Islet of Langerhans (tissue), 1 donor: ENCODE measurements around the gene MAP3K4.
"Not testable (repeated sequence)": the region's sequence is repeated elsewhere in the genome, so short reads cannot be mapped to it uniquely, and the experiment has no call there.

Source experiments
- FAIRE-seq: peaks from one replicate; lab custom pipeline; 2011; peaks lifted over from hg19 to GRCh38; lab: Jason Lieb, UNC

Gene MAP3K4

DNA sequence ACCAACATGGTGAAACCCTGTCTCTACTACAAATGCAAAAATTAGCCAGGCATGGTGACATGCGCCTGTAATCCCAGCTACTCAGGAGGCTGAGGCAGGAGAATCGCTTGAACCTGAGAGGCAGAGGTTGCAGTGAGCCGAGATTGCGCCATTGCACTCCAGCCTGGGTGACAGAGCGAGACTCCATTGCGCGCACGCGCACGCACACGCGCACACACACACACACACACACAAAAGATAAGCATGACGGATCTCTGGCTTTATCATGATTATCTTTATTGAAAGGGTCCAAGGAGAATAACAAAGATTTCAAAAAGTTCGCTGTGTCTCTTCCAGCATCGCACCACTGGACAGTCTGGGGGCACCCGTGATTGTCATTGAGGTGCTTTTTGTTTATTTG is 19.0 kb upstream of the MAP3K4 start:
- not testable (repeated sequence) for FAIRE-seq

DNA sequence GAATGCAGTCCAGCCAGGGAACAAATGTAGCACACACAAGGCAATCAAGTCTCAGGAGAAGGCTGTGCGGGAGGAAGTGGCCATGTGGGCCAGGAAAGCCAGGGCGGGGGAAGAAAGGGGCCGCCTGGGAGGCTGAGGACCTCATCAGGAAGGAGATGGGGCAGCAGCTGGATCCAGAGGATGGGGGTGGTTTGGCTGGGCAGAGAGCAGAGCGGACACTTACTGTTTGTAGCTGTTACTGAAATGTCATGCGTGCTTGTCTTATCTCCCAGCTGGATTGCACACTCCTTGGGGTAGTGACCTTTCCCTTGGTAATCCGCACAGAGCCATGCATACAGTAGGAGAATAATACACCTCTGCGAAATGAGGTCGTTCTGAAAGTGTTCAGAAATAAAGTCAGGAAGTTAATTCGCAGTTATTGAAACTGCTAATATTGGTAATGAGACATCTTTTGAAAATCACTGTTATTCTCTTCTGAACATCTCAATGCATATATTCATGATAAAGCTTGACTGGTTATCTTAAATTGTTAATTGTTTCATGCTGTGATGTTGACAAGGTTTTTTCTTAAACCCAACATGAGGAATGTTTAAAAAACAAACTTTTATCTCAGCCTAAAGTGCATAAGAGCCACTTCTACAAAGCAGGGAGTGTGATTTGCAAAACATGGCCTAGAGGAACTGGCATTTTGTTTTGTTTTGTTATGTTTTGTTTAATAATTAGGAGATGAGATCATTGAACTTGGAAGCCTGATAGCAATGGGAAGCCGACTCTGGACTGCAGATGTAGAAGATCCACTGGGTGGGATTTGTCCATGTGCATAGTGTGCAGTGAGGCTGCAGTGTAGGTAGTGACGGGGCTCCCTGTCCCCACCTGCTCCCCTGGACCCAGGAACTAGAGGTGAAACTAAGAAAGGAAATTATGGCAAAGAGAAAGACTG is 18.0 kb upstream of the MAP3K4 start:
- no peak for FAIRE-seq

DNA sequence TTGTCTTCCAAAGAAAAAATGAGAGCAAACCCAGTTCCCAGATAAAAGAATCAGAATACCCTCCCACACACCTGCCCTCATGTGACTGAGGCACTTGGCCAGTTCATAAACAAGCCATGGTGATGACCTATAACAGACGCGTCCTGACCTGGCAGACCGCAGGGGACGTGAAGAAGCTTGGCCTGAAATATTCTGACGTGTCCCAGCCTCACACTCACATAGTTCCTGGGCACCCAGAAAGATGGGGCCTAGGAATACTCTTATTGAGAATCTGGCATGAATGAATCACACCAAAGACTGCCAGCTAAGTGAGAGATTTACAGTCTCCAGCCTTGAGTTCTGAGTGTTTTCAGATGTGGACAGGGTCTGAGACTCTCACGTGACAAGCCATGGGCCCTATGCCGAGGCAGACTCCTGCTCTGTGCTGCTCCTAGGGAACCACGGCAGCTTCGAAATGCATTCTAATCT is 17.2 kb upstream of the MAP3K4 start:
- FAIRE-seq: no peak

DNA sequence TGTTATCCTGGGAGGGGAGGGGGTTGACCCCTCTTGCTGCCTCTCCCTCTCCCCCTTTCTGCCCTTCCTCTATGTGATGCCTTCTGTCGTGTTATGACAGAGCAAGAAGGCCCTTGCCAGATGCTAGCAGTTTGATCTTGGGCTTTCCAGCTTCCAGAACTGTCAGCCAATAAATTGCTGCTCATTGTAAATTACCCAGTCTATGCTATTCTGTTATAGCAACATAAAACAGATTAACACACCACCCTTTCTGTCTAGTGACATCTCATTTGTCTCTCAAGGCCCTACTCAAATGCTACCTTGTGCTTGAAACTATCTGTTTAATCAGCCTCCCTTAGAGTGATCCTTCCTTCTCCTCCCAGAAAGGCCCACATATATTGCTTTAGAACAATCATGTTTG is 16.4 kb upstream of the MAP3K4 start:
- no peak for FAIRE-seq

DNA sequence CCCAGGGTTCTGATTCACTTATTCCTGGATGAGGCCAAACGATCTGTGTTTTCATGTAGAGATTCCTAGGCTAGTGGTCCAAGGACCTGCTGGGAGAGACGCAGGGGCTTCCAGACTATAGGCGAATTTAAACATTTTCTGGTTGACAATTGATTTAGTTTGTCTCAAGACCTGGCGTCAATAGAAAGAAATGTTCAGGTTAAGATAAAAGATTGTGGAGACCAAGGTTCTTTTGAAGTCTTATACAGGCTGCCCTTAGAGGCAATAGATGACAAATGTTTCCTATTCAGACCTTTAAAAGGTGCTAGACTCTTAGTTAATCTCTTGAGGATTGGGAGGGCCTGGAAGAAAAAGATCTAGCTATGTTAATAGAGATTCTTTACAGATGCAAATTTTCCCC is 15.6 kb upstream of the MAP3K4 start:
- FAIRE-seq: not testable (repeated sequence)

DNA sequence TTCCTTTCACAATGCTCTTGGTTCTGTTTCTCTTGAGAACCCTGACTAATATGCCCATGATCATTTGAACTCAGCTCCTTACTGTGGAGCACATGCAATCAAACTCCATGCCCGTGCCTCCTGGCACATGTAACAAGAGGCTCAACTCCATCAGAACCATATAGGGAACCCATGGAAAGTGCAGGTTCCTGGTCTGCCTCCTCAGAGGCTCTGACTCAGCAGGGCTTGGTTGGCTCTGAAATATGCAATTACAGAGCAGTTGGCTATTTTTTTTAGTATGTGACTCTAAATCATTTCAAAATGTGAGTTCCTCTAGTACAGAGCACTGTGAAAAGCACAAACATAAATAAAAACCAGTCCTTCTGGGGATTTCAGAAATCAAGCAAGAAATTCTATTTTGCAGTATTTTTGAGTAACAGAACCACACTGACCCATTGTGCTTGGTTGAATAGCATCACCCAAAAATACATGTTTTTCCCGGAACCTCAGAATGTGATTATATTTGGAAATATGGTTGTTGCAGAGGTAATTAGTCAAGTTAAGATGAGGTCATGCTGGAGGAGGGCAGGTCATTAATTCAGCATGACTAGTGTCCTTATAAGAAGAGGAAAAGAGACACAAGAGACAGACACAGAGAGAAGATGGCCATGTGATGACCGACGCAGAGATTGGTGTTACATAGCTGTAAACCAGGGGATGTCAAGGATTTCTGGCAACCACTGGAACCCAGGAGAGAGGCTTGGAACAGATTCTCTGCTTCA is 13.2 kb upstream of the MAP3K4 start:
- no peak for FAIRE-seq

DNA sequence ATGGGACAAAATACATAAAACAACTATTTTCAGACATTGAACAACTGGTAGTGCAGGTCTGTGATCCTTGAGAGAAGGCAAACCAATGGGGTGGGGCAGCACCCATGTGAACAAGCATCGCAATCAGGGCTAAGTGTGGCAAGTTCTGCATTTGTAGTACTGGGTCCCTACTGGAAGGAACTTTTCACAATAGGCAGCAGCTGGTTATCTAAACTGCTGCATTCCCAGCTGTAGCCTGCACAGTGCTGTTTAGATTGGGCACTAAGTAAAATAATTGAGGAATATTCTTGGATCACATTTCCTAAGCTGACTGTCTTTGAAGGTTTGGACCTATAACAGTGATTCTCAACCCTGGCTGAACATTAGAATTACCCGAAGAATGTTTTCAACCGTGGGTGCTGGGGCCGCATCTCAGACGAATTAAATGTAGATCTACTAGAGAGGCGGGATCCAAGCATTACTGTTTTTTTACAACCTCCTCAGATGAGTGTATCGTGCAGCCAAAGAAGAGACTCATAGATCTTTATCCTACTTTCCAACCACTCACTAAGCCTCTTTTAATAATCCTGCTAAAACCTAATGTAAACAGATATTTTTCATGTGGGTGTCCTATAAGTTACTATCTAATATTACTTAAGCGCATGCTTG is 12.4 kb upstream of the MAP3K4 start:
- no peak for FAIRE-seq

DNA sequence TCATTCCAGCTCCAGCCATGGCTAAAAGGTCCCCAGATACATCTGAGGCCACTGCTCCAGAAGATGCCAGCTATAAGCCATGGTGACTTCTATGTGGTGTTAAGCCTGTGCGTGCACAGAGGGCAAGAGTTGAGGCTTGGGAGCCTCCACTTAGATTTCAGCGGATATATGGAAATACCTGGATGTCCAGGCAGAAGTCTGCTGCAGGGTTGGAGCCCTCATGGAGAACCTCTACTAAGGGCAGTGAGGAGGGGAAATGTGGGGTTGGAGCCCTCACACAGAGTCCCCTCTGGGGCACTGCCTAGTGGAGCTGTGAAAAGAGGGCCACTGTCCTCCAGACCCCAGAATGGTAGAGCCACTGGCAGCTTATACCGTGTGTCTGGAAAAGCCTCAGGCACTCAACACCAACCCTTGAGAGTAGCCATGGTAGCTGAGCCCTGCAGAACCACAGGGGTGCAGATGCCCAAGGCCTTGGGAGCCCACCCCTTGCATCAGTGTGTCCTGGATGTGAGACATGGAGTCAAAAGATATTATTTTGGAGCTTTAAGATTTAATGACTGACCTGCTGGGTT is 8.1 kb upstream of the MAP3K4 start:
- FAIRE-seq: not testable (repeated sequence)

DNA sequence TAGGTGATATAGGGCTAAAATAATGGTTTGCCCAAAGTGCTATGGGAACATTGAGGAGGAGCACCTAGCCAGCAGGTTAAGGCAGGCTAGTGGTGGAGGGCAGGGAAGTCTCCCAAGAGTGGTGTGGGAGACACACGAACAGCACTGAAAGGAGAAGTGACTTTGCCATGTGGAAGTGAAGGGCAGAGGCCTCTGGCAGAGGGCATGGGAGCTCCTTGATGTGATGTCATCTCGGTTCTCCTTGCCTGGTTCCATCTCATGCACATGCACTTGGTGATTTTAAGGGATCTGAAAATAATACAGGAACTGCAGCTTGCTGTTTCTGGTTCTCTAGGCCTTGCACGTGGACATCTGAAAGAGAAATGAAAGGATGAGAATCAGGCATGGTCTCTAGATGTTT is 4.7 kb upstream of the MAP3K4 start:
- FAIRE-seq: no peak

DNA sequence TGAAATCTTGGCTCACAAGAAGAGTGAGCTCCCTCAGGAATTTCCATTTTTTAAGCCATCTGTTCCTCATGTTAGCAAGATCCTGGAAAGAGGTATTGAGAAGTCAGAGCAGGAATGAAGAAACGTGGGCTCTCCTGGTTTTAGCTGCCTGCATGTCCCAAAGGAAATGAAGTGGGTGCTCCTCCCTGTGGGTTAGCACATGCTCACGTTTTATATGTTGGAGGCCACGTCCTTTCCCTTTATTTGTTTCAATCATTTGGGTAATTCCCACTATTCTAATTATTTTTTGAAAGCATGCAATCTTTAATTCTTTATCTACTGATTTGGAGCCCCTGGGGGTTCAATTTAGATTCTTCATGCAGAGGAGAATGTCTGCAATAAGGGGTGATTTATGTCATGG is 4.3 kb upstream of the MAP3K4 start:
- FAIRE-seq: no peak

DNA sequence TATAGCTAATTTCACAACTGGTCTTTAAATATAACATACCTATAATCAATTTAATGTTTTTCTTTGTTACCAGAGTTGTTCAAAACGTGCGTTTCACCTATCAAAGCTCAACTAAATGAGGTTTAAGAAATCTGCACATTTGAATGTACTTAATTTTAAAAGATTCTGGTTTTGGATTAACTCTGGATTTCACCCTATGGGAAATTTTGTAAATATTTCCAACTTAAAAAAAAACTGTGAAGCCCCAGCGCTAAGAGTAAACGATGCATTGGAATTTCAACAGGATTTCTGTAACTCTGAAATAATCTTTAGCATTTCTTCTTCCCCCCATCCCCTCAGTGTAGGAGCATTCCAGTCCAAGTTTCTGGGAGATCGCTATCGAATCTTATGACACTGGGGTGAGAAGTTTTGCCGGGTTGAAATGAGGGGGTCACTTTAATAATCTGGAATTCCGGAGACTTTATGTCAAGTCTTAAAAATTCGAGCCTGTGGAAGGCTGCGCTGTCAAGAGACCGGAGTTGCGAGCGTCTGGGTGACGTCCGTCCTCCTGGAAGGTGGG is 643 bp upstream of the MAP3K4 start:
- FAIRE-seq: peak; percentile 21

DNA sequence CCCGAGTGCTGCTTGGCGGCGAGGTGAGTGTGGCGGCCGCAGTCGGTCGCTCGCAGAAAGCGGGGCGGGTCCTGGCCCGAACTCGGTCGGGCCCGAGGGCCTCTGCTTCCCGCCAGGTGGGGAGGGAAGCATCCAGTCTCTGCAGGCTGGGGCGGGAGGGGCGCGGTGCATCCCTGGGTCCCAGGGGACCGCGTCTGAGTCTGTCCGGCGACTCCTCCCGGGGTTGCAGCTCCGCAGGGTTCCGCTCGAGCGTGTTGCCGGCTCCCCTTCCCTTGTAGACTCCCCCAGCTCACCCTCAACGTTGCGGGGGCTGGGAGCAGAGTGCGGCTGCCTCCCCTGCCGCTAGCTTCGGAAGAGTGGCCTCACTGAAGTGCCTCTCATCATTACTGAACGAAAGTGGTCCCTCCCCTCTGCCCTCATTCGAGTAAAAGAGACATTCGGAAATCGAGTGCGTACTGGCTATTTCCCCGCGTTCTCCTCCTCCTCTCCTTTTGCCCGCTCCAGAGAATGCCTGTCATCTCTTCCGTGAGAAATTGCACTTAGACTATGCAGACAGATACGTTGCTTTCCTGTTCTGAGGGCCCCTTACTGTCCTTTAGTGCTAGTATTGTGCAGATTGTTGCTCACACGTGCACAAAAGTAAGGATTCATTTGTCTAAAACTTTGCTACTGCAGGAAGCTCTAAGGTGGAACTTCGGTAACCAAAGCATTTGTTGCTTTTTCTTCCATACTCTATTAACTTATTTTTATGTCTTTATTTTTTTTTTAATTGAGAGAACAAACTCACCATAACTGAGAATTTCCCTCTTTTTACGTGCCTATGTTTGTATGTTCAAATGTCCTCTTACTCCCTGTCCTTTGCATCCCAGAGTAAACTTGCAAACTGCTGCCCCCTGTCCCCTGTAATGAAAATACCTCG is 751 bp downstream of the MAP3K4 start:
- peak; percentile 89 for FAIRE-seq

DNA sequence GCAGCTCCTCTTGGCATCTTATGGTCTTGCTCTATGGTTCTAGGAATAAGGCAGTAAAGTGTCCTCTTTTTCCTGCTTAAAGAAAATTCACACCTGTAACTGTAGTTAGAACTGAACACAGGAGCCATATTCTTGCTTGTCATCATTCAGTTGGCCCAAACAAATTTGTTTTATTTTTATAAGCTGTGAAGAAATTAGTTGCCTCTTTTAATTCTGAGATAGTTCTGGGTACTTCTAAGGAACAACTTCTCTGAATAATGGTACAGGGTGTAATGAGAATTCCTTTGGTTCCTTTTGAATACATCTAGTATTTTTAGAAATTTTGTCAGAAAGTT is 1.4 kb downstream of the MAP3K4 start:
- no peak for FAIRE-seq

DNA sequence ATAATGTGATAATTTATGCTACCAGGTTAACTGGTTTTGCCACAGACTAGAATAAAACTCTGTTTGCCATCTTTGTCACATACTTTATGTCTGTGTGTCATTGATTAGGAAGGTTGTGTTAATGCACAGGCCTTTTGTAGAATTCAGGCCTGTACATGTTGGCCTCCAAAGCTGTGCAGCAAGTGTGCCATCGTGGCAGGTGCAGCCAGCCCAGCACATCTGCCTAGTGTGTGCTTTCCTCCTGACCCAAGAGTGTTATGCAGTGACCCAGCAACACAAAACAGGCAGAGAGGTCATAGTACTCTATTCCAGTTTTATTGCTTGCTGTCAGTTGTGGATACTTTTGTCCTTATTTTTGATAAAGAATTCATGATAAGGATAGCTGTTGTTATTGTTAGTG is 3.7 kb downstream of the MAP3K4 start:
- FAIRE-seq: no peak

DNA sequence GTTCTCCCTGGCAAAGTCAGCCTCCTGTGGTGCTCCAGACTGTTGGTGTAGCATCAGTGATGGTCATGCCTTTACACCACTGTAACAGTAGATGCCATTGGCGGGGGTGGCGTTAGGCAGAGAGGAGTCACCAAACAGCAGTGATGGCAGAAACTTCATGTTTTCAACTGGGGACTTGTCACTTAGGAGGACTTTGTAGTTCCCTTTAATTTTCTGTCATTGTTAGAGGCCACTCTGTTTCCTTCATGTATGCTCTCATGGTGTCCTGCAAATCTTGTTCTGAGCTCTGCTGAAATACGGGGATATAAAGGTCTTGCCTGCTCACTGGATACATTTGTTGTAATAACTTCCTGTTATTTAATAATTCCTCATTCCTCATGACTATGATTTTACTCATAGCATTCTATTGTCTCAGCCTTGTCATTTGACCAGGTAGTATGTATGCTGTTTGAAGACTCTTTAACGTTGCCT is 4.6 kb downstream of the MAP3K4 start:
- FAIRE-seq: peak; percentile 58

DNA sequence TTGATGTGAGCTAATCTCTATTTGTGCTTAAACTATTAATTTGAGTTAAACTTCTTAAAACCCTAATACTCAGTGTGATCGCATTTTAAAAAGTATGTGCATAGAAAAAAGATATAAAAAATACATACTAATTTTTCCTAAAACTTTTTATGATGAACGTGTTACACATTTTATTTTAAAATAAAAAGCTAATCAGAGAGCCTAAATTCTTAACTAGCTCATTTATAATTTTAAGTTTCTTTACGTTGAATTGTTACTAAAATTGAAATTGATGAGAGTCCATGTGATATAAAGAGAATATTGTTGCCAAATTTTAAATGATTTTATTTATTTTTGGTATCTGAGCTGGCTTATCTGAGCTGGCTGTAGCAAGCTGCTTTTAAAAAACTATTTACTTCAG is 6.6 kb downstream of the MAP3K4 start:
- FAIRE-seq: peak; percentile 95

DNA sequence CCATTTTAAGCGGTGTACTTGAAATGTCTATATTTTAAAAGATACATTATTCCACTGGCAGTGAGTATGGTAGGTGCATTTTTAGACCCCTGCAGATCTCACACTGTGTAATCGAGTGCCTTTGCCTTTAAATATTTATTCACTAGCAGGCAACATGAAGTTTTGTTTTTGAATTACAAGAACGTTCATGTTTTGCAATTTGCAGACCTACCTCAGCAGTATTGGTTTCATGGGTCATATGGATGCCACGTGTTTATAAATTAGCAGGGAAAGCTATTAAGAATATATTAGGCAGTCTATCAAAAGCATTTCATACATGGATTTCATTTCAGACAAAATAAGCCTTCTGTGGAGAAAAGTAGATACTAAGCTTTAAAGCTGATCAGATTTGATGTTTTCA is 7.2 kb downstream of the MAP3K4 start:
- FAIRE-seq: no peak

DNA sequence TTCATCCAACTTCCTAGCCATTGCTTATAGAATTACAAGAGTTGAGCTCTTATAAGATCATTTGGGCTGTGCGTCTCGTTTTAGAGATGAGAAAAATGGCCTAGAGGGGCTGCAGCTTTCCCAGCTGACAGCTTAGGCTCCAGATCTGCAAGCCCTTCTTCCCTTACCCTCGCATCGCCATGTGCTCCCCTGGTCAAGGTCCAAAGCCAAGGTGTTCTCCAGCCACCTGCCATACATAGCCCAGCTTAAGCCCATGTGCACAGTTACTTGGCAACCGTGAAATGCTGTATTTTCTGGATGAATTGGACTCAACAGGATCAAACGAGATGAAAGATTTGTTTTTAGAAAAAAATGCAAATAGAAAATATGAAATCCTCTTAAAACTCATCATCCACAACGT is 7.9 kb downstream of the MAP3K4 start:
- FAIRE-seq: peak; percentile 95

DNA sequence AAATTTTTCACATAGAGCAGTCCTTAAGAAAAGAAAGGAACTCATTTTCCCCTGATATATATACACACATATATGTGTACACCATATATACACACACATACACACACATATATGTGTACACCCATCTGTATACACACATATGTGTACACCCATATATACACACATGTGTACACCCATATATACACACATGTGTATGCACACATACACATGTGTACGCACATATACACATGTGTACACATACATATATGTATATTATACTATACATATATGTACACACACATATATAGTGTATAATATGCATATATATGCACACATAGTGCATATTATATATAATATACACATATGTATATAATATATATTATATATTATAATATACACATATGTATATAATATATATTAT is 9.1 kb downstream of the MAP3K4 start:
- FAIRE-seq: no peak

DNA sequence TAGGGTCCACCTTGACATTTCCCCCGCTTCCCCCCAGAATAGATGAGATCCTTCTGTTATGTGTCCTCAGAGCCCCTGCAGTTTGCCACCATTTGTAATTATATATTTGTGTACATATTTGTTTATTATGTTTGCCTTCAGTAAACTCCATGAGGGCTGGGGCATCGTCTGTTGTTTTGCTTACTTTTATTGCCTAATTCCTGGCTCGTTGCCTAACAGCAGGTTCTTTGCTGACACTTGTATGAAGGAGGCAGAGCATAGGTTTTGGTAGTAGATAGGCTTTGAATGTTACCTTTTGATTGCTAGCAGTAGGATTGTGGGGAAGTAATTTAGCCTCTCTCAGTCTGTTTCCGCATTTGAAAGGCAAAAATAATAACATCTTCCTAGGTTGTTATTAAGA is 9.9 kb downstream of the MAP3K4 start:
- FAIRE-seq: peak; percentile 47

DNA sequence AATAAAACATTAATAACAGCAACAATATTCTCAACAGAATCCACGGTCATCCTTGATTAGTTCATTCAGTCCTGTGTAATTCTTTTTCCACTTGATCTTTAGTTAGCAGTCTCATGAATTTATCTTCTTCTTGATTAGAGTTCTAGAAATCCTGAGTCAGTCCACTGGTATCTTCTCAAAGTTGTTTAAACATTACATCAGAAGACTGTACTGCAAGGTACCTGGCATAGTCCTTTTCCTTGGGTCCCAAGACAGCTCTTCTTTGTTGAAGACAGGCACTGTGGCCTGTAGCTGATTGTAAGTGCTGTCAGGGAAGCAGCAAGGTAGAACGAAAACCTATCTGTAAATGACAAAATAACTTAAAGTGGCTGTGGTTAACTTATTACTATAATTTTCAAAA is 11.8 kb downstream of the MAP3K4 start:
- no peak for FAIRE-seq
